Mammary epithelial cell (primary cell): ENCODE results near the gene NPTXR.

Experiments
- CTCF ChIP-seq, 2 donors: IDR thresholded peaks in 1 of 2; conservative IDR thresholded peaks in 1 of 2; 2 replicates each; pipeline ENCODE4 v1.5.1; 2011 to 2012; ENCODE audit warnings: inconsistent platforms in 2 of 2, low read length in 2 of 2, mild to moderate bottlenecking in 2 of 2, control low read depth in 1 of 2, low read depth in 1 of 2; ENCODE audit not compliant: insufficient read depth in 1 of 2; ENCODE audit errors: extremely low read depth in 1 of 2
- EZH2 ChIP-seq: IDR thresholded peaks from 2 replicates; pipeline ENCODE4 v1.6.1; 2012; ENCODE audit warnings: low read length, inconsistent platforms, borderline replicate concordance

- TF ChIP-seq CTCF (conservative IDR thresholded peaks at IDR 0.05 in 1 of 2, IDR thresholded peaks at IDR 0.05 in 1 of 2; ENCODE audit: extremely low read depth in 1 of 2, insufficient read depth in 1 of 2, low read depth in 1 of 2, low read length in 2 of 2) (no peak), EZH2 (no peak)
Observed at GRCh38 chr22:38853196-38853651, 9.4 kb upstream of the NPTXR start.
